Colonic mucosa (tissue), 4 donors: ENCODE results near the gene TMEM132C. TPM values are rescaled to one million over a fixed set of nuclear protein-coding genes. Genes with fewer than 3 reads are reported as not detected.

Experiments
- DNase-seq: peaks from one replicate; pipeline ENCODE4 v3.0.0-alpha.2; 2020
- H3K27ac ChIP-seq: fragments of 200-600 bp; one replicate; pipeline ENCODE4 v1.8.0; 2021
- H3K27me3 ChIP-seq: fragments of 200-600 bp; one replicate; pipeline ENCODE4 v1.8.0; 2021
- H3K36me3 ChIP-seq: fragments of 200-600 bp; one replicate; pipeline ENCODE4 v1.8.0; 2021
- H3K4me1 ChIP-seq: fragments of 200-600 bp; one replicate; pipeline ENCODE4 v1.8.0; 2021; ENCODE audit warnings: mild to moderate bottlenecking
- H3K4me3 ChIP-seq: fragments of 200-600 bp; one replicate; pipeline ENCODE4 v1.8.0; 2021
- H3K9ac ChIP-seq, 2 donors: one replicate each; pipeline ENCODE4 v1.7.0; 2013; ENCODE audit warnings: control low read depth in 2 of 2, low read depth in 2 of 2, low read length in 2 of 2
- H3K9me3 ChIP-seq: fragments of 200-600 bp; one replicate; pipeline ENCODE4 v1.8.0; 2021
- intact Hi-C: fragments of 100-400 bp; cut with DNase I; formaldehyde crosslinking; loops from one replicate; pipeline ENCODE4 v1.14.1; 2022
- total RNA-seq, 2 donors: library from RNA; stranded (reverse); fragmentation: NEBNext Ultra II Directional in 1 of 2; extraction: Animal tissue kit (Norgen Biotek cat#: 25700) in 1 of 2; gene quantifications; one replicate each; pipeline ENCODE4 v1.2.1, GENCODE V29; 2021
- TF ChIP-seq, protein P1 (sequence below): fragments of 200-600 bp; IDR thresholded peaks from one replicate; pipeline ENCODE4 v1.8.0; 2022; ENCODE audit warnings: antibody characterized with exemption, mild to moderate bottlenecking
- donor health status: healthy.
- donor health status: DM: no; HTN: no; CAD: no.
- donor health status: DM: no; HTN: no; CAD: no.

Gene TMEM132C
- total RNA-seq, 2 donors from 2014 or later: 0.25 to 0.42 TPM

DNA sequence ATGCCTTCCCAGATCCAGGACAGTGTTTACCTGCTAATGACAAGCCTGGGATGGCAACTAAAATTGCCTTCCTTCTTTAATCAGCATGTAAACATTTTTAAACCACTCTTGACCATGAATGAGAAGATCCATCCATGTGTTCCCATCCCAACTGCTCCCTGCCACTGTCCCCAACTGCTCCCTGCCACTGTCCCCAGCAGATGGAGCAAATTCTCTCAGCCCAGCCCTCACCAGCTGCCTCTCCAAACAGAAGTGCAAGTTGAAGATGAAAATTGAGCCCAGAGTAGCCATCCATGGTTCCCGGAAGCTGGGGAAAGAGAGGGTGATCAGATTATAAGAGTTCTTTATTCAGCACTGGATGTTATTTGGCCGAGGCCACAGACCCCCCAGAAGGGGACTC lies 423.7 kb downstream of the TMEM132C start:
- Histone ChIP-seq H3K27me3 (no peaks in the 10 kb centered on the region), H3K4me3 (no peak overlapping the region), H3K4me1 (no peaks in the 10 kb centered on the region), H3K9me3 (no peaks in the 10 kb centered on the region), H3K27ac (no peak overlapping the region), H3K36me3 (no peaks in the 10 kb centered on the region), H3K9ac (no peak overlapping the region)
- intact Hi-C loops: no loop called here
- TF ChIP-seq, protein P1, sequence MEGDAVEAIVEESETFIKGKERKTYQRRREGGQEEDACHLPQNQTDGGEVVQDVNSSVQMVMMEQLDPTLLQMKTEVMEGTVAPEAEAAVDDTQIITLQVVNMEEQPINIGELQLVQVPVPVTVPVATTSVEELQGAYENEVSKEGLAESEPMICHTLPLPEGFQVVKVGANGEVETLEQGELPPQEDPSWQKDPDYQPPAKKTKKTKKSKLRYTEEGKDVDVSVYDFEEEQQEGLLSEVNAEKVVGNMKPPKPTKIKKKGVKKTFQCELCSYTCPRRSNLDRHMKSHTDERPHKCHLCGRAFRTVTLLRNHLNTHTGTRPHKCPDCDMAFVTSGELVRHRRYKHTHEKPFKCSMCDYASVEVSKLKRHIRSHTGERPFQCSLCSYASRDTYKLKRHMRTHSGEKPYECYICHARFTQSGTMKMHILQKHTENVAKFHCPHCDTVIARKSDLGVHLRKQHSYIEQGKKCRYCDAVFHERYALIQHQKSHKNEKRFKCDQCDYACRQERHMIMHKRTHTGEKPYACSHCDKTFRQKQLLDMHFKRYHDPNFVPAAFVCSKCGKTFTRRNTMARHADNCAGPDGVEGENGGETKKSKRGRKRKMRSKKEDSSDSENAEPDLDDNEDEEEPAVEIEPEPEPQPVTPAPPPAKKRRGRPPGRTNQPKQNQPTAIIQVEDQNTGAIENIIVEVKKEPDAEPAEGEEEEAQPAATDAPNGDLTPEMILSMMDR: no peak
- DNase-seq: no peak

DNA sequence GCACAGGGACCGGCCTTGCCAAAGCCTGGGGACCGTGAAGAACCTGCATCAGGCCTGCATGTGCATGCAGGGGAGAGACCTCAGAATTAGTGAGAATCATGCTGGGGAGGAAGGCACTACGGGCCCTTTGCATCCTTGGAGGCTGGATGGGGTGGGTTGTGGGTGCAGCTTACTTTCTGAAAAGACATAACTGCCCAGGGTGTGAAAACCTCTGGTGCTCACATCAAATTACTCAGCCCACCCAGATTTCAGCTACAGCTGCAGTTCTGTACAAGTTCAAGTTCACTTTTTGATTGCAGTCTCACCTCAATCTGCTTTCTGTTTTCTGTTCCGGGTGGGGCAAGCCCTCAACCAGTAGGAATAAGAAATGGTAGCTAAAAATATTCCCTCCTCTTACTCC lies 426.1 kb downstream of the TMEM132C start:
- Histone ChIP-seq H3K9ac (no peak overlapping the region), H3K4me3 (no peak overlapping the region), H3K9me3 (no peaks in the 10 kb centered on the region), H3K4me1 (no peaks in the 10 kb centered on the region), H3K27me3 (no peaks in the 10 kb centered on the region), H3K27ac (no peak overlapping the region), H3K36me3 (no peaks in the 10 kb centered on the region)
- DNase-seq: no peak
- intact Hi-C loops: no loop called here
- TF ChIP-seq, protein P1: no peak

DNA sequence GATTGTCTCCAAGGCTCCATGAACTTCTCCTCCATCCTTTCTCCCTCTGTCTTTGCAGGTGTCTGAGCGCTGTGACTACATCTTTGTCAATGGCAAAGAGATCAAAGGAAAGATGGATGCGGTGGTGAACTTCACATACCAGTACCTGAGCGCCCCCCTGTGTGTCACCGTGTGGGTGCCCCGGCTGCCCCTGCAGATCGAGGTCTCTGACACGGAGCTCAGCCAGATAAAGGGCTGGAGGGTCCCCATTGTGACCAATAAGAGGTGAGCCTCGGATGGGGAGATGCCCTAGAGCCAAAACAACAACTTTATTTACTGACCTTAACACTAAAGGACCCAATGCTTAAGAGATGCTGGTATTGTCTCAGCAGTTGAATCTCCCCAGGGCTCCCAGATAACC lies 426.8 kb downstream of the TMEM132C start:
- TF ChIP-seq, protein P1: no peak
- H3K36me3 ChIP-seq: no peaks in the 10 kb centered on the region
- H3K27ac ChIP-seq: no peak overlapping the region
- no peak overlapping the region for H3K4me3 ChIP-seq
- H3K27me3 ChIP-seq: no peaks in the 10 kb centered on the region
- no peak for DNase-seq
- intact Hi-C loops: no loop called here
- no peak overlapping the region for H3K9ac ChIP-seq
- H3K4me1 ChIP-seq: no peaks in the 10 kb centered on the region
- no peaks in the 10 kb centered on the region for H3K9me3 ChIP-seq

DNA sequence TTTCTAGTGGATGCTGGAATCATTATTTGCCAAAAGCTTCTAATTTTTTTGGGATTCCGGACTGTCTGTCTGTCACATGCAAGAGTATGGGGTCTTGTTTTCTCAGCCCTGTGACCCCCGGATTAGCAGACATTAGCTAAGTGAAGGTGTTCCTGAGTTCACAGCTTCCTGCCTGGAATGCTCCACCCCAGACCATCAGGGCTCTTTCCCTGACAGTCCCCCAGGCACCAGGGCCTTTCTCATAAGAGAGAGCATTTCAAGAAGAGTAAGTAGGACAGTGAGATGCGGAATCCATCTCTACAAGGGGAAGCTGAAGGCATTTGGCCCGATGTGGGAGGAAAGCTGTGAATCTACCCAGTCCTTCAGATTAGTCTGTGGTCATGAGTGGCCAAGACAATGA lies 427.5 kb downstream of the TMEM132C start:
- H3K36me3 ChIP-seq: no peaks in the 10 kb centered on the region
- no peak for DNase-seq
- H3K9ac ChIP-seq: no peak overlapping the region
- H3K4me3 ChIP-seq: no peak overlapping the region
- no peak overlapping the region for H3K27ac ChIP-seq
- no peaks in the 10 kb centered on the region for H3K27me3 ChIP-seq
- TF ChIP-seq, protein P1: no peak
- H3K4me1 ChIP-seq: no peaks in the 10 kb centered on the region
- intact Hi-C loops: no loop called here
- no peaks in the 10 kb centered on the region for H3K9me3 ChIP-seq

DNA sequence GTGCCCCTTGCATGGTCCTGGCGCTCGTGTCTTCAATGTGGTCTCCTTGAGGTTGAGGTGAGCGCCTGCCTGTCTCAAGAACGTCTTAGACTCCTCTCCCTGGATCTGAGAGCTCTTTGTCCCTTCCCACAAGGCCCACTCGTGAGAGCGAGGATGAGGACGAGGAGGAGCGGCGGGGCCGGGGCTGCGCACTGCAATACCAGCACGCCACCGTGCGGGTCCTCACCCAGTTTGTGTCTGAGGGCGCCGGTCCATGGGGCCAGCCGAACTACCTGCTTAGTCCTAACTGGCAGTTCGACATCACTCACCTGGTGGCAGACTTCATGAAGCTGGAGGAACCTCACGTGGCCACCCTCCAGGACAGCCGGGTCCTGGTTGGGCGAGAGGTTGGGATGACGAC lies 428.7 kb downstream of the TMEM132C start:
- H3K27ac ChIP-seq: no peak overlapping the region
- H3K4me3 ChIP-seq: no peak overlapping the region
- H3K9me3 ChIP-seq: no peaks in the 10 kb centered on the region
- H3K27me3 ChIP-seq: no peaks in the 10 kb centered on the region
- H3K36me3 ChIP-seq: no peaks in the 10 kb centered on the region
- TF ChIP-seq, protein P1: no peak
- H3K9ac ChIP-seq: no peak overlapping the region
- intact Hi-C loops: no loop called here
- DNase-seq: no peak
- no peaks in the 10 kb centered on the region for H3K4me1 ChIP-seq
